HG02678 (cell line): ENCODE results near the gene DNAJC18.

ENCODE experiments used
- ATAC-seq: cut with Tn5 transposase; IDR thresholded peaks from one replicate; pipeline ENCODE4 v1.9.1; 2021; ENCODE audit warnings: mild to moderate bottlenecking, moderate library complexity; ENCODE audit not compliant: unreplicated experiment

DNAJC18 gene

DNA sequence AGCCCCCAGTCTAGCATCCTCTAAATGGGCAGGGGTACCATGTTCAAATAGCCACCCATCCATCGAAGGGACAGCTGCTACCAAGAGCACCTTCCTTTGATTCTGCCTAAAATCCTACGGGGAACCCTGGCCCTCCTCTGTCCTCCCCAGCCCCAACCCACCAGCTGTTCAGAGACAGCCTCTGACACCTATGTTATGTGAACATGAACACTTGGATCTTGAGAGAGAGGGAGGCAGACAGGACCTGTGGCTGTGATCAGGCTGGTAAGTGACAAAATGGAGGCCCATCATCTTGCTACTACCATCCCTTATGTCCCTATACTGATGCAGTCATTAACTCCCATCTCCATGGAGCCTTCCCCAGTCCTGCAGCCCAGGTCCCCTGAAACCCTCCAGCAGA lies 64.4 kb downstream of the DNAJC18 start:
- ATAC-seq, result no peak

DNA sequence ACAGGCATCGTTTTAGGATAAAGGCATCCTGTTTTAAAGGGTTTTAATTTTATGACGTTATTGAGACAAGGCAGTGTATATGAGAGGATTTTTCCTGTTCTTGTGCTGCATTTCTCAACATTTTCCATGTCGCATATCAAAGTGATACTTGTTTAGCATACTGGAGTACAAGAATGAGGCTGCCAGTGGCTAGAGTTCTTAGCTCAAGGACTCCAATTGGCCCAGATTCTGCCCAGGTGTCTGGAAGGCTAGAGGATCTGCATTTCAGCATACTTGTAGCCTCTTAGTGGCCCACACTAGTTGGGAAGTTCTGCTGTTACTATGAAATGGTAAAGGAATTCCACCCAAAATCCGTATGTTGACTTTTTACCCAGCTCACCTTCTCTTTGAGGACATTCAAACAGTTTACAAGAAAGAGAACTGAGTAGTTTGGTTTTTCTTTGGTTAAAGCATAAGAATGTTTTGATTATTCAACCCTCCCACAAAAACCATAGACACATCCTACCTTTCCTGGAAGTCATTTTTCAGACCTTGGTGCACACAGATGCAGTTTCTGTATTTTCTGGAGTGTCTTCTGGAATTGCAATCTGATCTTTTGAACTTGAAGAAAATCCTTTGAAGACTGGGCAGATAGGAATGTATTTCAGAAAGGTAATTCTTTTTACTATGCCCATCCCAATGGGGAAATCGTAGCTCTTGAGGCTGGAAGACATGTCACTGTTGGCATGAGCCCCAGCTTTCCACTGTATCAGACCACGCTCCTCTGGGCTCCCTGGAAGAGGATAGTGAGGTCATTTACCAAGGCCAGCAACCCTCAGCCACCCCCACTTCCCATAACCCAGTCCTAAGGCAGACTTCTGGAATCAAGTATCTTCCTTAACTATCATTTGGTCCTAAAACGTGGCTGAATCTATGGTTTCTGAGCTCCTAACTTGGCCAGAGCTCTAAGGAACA lies 67.6 kb downstream of the DNAJC18 start:
- ATAC-seq, result no peak

DNA sequence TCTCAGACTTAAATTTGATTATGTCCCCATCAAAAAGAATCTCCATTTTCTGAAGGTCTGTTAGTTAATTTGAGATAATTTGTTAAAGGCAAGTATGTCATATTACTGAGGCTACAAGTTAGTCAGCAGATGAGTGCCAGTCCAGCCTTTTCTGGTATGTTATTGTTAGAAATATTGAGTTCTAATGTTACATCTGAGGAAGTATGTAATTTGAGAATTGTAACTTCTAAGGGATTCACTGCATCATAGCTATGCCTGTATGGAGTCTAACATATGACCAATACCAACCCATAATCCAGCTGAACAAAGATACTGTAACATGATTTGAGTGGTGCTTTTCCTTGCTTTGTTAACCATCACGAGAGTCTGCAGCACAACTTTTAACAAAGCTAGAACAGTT lies 70.1 kb downstream of the DNAJC18 start:
- no peak for ATAC-seq

DNA sequence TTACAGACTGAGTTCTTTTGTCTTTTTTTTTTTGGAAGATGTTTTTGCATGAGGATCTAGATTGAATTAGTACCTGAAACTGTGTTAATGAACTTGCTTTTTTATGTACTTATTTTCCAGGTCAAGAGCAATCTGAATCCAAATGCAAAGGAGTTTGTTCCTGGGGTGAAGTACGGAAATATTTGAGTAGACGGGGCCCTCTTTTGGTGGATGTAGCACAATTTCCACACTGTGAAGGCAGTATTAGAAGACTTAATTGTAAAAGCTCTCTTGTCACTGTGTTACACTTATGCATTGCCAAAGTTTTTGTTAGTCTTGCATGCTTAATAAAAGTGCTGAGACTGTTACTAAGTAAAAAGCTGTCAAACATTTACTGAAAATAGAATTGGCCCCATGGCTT lies 70.7 kb downstream of the DNAJC18 start:
- no peak for ATAC-seq

DNA sequence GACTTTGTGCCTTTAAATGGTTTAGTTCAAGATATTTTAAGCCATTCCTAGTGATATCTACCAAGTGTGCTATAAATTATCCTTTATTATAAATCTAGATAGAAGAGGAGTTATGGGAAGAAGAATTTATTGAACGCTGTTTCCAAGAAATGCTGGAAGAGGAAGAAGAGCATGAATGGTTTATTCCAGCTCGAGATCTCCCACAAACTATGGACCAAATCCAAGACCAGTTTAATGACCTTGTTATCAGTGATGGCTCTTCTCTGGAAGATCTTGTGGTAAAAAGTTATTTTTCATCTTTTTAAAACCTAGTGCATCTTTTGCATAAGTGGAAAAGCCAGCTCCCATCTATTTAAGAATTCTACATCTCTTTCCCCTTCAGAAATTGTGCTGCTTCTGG lies 74.9 kb downstream of the DNAJC18 start:
- ATAC-seq, result no peak

DNA sequence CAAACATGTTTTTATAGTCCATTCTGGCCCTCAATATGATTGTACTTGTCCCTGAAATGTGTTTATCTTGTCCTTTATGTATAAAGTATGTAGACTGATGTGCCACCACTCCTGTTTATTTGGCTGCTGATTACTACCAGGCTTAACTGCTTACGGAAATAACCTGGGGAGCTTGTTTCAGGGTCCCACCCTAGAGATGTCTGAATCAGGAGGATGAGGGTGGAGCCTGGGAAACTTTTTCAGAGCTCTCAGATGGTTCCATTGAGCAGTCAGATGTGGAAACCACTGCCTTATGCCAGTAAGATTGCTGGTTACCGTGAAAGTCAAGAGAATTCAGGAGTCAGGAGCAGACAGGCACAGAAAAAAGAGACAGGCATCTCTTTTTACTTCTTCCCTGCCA lies 75.4 kb downstream of the DNAJC18 start:
- ATAC-seq, result no peak

DNA sequence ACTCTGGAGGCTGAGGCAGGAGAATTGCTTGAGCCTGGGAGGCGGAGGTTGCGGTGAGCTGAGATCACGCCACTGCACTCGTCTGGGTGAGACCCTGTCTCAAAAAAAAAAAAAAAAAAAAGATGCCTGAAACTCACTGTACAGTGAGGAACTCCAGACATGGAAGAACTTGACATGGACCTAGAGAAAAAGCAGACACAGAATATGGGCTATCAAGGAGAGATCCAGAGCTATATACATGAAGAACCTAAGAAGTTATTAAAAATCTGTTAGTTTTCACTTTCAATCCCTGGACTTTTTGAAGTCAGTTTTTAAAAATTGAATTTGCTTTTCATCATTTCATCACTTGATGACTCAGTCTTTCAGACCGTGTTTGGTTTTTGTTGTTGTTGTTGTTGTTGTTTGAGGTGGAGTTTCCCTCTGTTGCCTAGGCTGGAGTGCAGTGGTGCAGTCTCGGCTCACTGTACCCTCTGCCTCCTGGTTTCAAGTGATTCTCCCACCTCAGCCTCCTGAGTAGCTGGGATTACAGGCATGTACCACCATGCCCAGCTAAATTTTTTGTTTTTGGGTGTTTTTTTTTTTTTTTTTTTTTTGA lies 77.4 kb downstream of the DNAJC18 start:
- no peak for ATAC-seq

DNA sequence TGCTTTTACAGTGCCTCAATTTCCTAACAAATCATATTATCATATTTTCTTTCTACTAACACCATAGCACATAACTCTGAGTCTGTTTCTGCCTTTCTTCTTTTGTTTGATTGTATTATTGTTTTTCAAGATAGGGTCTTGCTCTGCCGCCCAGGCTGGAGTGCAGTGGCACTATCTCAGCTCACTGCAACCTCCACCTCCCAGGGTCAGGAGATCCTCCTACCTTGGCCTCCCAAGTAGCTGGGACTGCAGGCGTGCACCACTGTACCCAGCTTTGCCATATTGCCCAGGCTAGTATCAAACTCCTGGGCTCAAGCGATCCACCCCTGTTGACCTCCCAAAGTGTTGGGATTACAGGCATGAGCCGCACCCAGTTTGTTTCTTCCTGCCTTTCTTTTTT lies 78.9 kb downstream of the DNAJC18 start:
- no peak for ATAC-seq
